ENCODE measurements around the gene ECE1. TPM values are rescaled to one million over a fixed set of nuclear protein-coding genes. Genes with fewer than 3 reads are reported as not detected.

The ECE1 gene
- total and polyA plus RNA-seq, 9 of the 15 experiments (the other 6 are each of a cell fraction or from before 2014, with no cell fraction given) = 0.56 to 34.8 (median 11.0) TPM

- peak; percentile 89 for TF ChIP-seq EP400 (IDR thresholded peaks at IDR 0.05)
- TF ChIP-seq WHSC1 (IDR thresholded peaks at IDR 0.05; ENCODE audit: low read length) = no peak
- no peak for TF ChIP-seq ZNF282 (CRISPR knock-in tag; IDR thresholded peaks at IDR 0.05)
- TF ChIP-seq HMG20A (CRISPR knock-in tag; conservative IDR thresholded peaks at IDR 0.05) = no peak
- no peak for TF ChIP-seq SMAD1 (IDR thresholded peaks at IDR 0.05; ENCODE audit: low read depth, low read length, partially characterized antibody)
- TF ChIP-seq THRB (CRISPR knock-in tag; conservative IDR thresholded peaks at IDR 0.05) = no peak; the same call in 1 of the 2 replicates
- no peak for TF ChIP-seq ZNF408 (CRISPR knock-in tag; IDR thresholded peaks at IDR 0.05; ENCODE audit: low read depth)
- TF ChIP-seq ZFP36 (IDR thresholded peaks at IDR 0.05; ENCODE audit: low read depth, low read length, partially characterized antibody) = no peak
- TF ChIP-seq, protein P1, sequence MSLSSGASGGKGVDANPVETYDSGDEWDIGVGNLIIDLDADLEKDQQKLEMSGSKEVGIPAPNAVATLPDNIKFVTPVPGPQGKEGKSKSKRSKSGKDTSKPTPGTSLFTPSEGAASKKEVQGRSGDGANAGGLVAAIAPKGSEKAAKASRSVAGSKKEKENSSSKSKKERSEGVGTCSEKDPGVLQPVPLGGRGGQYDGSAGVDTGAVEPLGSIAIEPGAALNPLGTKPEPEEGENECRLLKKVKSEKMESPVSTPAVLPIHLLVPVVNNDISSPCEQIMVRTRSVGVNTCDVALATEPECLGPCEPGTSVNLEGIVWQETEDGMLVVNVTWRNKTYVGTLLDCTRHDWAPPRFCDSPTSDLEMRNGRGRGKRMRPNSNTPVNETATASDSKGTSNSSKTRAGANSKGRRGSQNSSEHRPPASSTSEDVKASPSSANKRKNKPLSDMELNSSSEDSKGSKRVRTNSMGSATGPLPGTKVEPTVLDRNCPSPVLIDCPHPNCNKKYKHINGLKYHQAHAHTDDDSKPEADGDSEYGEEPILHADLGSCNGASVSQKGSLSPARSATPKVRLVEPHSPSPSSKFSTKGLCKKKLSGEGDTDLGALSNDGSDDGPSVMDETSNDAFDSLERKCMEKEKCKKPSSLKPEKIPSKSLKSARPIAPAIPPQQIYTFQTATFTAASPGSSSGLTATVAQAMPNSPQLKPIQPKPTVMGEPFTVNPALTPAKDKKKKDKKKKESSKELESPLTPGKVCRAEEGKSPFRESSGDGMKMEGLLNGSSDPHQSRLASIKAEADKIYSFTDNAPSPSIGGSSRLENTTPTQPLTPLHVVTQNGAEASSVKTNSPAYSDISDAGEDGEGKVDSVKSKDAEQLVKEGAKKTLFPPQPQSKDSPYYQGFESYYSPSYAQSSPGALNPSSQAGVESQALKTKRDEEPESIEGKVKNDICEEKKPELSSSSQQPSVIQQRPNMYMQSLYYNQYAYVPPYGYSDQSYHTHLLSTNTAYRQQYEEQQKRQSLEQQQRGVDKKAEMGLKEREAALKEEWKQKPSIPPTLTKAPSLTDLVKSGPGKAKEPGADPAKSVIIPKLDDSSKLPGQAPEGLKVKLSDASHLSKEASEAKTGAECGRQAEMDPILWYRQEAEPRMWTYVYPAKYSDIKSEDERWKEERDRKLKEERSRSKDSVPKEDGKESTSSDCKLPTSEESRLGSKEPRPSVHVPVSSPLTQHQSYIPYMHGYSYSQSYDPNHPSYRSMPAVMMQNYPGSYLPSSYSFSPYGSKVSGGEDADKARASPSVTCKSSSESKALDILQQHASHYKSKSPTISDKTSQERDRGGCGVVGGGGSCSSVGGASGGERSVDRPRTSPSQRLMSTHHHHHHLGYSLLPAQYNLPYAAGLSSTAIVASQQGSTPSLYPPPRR (CRISPR knock-in tag; IDR thresholded peaks at IDR 0.05; ENCODE audit: borderline replicate concordance) = no peak
- no peak for TF ChIP-seq CHCHD3 (CRISPR knock-in tag; IDR thresholded peaks at IDR 0.05)
- TF ChIP-seq ZNF780A (CRISPR knock-in tag; IDR thresholded peaks at IDR 0.05) = no peak
- no peak for TF ChIP-seq KHSRP (IDR thresholded peaks at IDR 0.05)
- no peak for TF ChIP-seq PHTF2 (CRISPR knock-in tag; IDR thresholded peaks at IDR 0.05)
- TF ChIP-seq ZZZ3 (IDR thresholded peaks at IDR 0.05) = no peak
- 0 out of 2 replicates have a peak, but pooled peaks have one; percentile 58 for TF ChIP-seq ZNF668 (CRISPR knock-in tag; IDR thresholded peaks at IDR 0.05)
- peak; percentile 55 for TF ChIP-seq NEUROD1 (IDR thresholded peaks at IDR 0.05; ENCODE audit: borderline replicate concordance, low read depth, low read length, partially characterized antibody)
- TF ChIP-seq NR3C1 (CRISPR knock-in tag; IDR thresholded peaks at IDR 0.05) = no peak
- TF ChIP-seq MCM7 (IDR thresholded peaks at IDR 0.05) = no peak
- TF ChIP-seq PKNOX1 (IDR thresholded peaks at IDR 0.05) = peak; percentile 37
- no peak for TF ChIP-seq XRCC3 (IDR thresholded peaks at IDR 0.05)
- no peak for TF ChIP-seq PCBP1 (IDR thresholded peaks at IDR 0.05; ENCODE audit: low read depth, low read length, poor library complexity, severe bottlenecking)
- TF ChIP-seq C11orf30 (IDR thresholded peaks at IDR 0.05; ENCODE audit: low read depth) = peak; percentile 50; the same call in 1 of the 2 replicates
Observed at GRCh38 chr1:21261551-21262292, 28.5 kb downstream of the ECE1 start (continued).
